Measurements from ENCODE around the gene FFAR2. TPM values are rescaled to one million over a fixed set of nuclear protein-coding genes. Genes with fewer than 3 reads are reported as not detected.
A peak's percentile ranks its signal among the peaks of the same experiment; 100 is the strongest.

Gene FFAR2
- total RNA-seq, 4 donors from 2014 or later: 0.21 TPM; not detected in 2

- no peak overlapping the region for H3K4me3 ChIP-seq
- intact Hi-C loops (cut with DNase I; ENCODE audit: low total_unique reads): no loop called here
- H3K27ac ChIP-seq: peak overlapping the region; percentile 26 to 55
- no peaks in the 10 kb centered on the region for H3K9me3 ChIP-seq
- H3K27me3 ChIP-seq: no peaks in the 10 kb centered on the region
- DNase-seq: no peak
- no peaks in the 10 kb centered on the region for H3K36me3 ChIP-seq
- TF ChIP-seq CTCF (IDR thresholded peaks at IDR 0.05) (no peak), POLR2A (IDR thresholded peaks at IDR 0.05) (no peak)
- H3K4me1 ChIP-seq: peaks cover 0 to 3% of the 10 kb centered on the region in 2 donors
Observed at GRCh38 chr19:35437406-35437951, 10.6 kb upstream of the FFAR2 start.

- no peaks in the 10 kb centered on the region for H3K36me3 ChIP-seq
- H3K4me3 ChIP-seq: no peak overlapping the region
- no peak for TF ChIP-seq POLR2A (IDR thresholded peaks at IDR 0.05)
- TF ChIP-seq CTCF (IDR thresholded peaks at IDR 0.05): no peak
- intact Hi-C loops (cut with DNase I; ENCODE audit: low total_unique reads): no loop called here
- no peak for DNase-seq
- H3K4me1 ChIP-seq: peaks cover 0 to 3% of the 10 kb centered on the region in 2 donors
- no peaks in the 10 kb centered on the region for H3K27me3 ChIP-seq
- H3K27ac ChIP-seq: no peak overlapping the region
- H3K9me3 ChIP-seq: no peaks in the 10 kb centered on the region
Observed at GRCh38 chr19:35438096-35438495, 10.0 kb upstream of the FFAR2 start.

GRCh38 chr19:35438527-35438926 lies 9.5 kb upstream of the FFAR2 start:
- TF ChIP-seq CTCF (IDR thresholded peaks at IDR 0.05) (no peak), POLR2A (IDR thresholded peaks at IDR 0.05) (no peak)
- intact Hi-C loops (cut with DNase I; ENCODE audit: low total_unique reads): no loop called here
- H3K36me3 ChIP-seq: no peaks in the 10 kb centered on the region
- no peaks in the 10 kb centered on the region for H3K27me3 ChIP-seq
- H3K27ac ChIP-seq: no peak overlapping the region
- H3K4me3 ChIP-seq: no peak overlapping the region
- no peaks in the 10 kb centered on the region for H3K9me3 ChIP-seq
- DNase-seq: no peak
- peaks cover 0 to 3% of the 10 kb centered on the region in 2 donors for H3K4me1 ChIP-seq

- Histone ChIP-seq H3K4me3 (no peak overlapping the region), H3K36me3 (no peaks in the 10 kb centered on the region), H3K4me1 (peaks cover 0 to 3% of the 10 kb centered on the region in 2 donors), H3K9me3 (no peaks in the 10 kb centered on the region), H3K27me3 (no peaks in the 10 kb centered on the region), H3K27ac (no peak overlapping the region)
- intact Hi-C loops (cut with DNase I; ENCODE audit: low total_unique reads): no loop called here
- no peak for DNase-seq
- TF ChIP-seq CTCF (IDR thresholded peaks at IDR 0.05) (no peak), POLR2A (IDR thresholded peaks at IDR 0.05) (no peak)
Observed at GRCh38 chr19:35439921-35440320, 8.1 kb upstream of the FFAR2 start.

- Histone ChIP-seq H3K27me3 (no peaks in the 10 kb centered on the region), H3K4me1 (no peaks in the 10 kb centered on the region), H3K9me3 (no peaks in the 10 kb centered on the region), H3K27ac (no peak overlapping the region), H3K36me3 (no peaks in the 10 kb centered on the region), H3K4me3 (no peak overlapping the region)
- no peak for TF ChIP-seq CTCF (IDR thresholded peaks at IDR 0.05)
- intact Hi-C loops (cut with DNase I; ENCODE audit: low total_unique reads): no loop called here
- DNase-seq: no peak
Observed at GRCh38 chr19:35442091-35442490, 6.0 kb upstream of the FFAR2 start.
